K562 (cell line): ENCODE results near the gene CNPY4. TPM values are rescaled to one million over a fixed set of nuclear protein-coding genes. Genes with fewer than 3 reads are reported as not detected.

Experiments used
- CEBPZ ChIP-seq: fragments of 150-350 bp; IDR thresholded peaks from 2 replicates; pipeline ENCODE4 v1.6.1; 2014; ENCODE audit warnings: low read depth, mild to moderate bottlenecking, low read length, borderline replicate concordance
- CREB1 ChIP-seq, 2 experiments: sonication (generic) in 1 of 2; formaldehyde crosslinking in 1 of 2; IDR thresholded peaks; 2 replicates each; pipeline versions ENCODE4 v1.6.1 to v1.8.0; 2012 to 2022; ENCODE audit warnings: inconsistent platforms in 1 of 2, mild to moderate bottlenecking in 1 of 2, missing genetic modification reagents in 1 of 2, moderate library complexity in 1 of 2
- CUX1 ChIP-seq: fragments of 200-800 bp; sonication (Bioruptor generic); IDR thresholded peaks from 2 replicates; pipeline ENCODE4 v1.6.1; 2016; ENCODE audit warnings: missing genetic modification characterization, missing compliant biosample characterization
- DPF2 ChIP-seq: fragments of 450-650 bp; IDR thresholded peaks from 2 replicates; pipeline ENCODE4 v1.6.1; 2016
- TAF9B ChIP-seq: fragments of 450-650 bp; IDR thresholded peaks from 2 replicates; pipeline ENCODE4 v1.6.1; 2018; ENCODE audit warnings: mild to moderate bottlenecking; ENCODE audit not compliant: partially characterized antibody
- polyA plus RNA-seq, 8 experiments: library from polyadenylated mRNA; depleted of rRNA in 4 of 8; stranded (reverse) in 5 of 8; unstranded in 3 of 8; fragments of >200 nt; fragmentation: Nextera tagmentation in 2 of 8; fragmentation: Illumina TruSeq in 1 of 8; extraction: Ambion mirVana in 2 of 8; extraction: Trizol in 1 of 8; gene quantifications; 2 replicates each; pipeline versions ENCODE4 v1.2.1 to v1.2.3, GENCODE V29; 2011 to 2014; ENCODE audit warnings: inconsistent platforms in 1 of 8, missing spikeins in 1 of 8
- total RNA-seq, 7 experiments: library from RNA; depleted of rRNA in 6 of 7; stranded (reverse); fragments of >200 nt in 6 of 7; fragmentation: Illumina TruSeq in 2 of 7; extraction: Trizol in 2 of 7; gene quantifications; 2 replicates each; pipeline versions ENCODE4 v1.2.1 to v1.2.3, GENCODE V29; 2011 to 2021; ENCODE audit warnings: low replicate concordance in 1 of 7
- TF ChIP-seq, protein P1 (sequence below): fragments of 450-650 bp; formaldehyde crosslinking; IDR thresholded peaks from 2 replicates; pipeline ENCODE4 v1.4.0; 2022; ENCODE audit warnings: missing genetic modification characterization

CNPY4 gene
- total and polyA plus RNA-seq, 9 of the 15 experiments (the other 6 are each of a cell fraction or from before 2014, with no cell fraction given): 1.9 to 11.2 (median 7.0) TPM

DNA sequence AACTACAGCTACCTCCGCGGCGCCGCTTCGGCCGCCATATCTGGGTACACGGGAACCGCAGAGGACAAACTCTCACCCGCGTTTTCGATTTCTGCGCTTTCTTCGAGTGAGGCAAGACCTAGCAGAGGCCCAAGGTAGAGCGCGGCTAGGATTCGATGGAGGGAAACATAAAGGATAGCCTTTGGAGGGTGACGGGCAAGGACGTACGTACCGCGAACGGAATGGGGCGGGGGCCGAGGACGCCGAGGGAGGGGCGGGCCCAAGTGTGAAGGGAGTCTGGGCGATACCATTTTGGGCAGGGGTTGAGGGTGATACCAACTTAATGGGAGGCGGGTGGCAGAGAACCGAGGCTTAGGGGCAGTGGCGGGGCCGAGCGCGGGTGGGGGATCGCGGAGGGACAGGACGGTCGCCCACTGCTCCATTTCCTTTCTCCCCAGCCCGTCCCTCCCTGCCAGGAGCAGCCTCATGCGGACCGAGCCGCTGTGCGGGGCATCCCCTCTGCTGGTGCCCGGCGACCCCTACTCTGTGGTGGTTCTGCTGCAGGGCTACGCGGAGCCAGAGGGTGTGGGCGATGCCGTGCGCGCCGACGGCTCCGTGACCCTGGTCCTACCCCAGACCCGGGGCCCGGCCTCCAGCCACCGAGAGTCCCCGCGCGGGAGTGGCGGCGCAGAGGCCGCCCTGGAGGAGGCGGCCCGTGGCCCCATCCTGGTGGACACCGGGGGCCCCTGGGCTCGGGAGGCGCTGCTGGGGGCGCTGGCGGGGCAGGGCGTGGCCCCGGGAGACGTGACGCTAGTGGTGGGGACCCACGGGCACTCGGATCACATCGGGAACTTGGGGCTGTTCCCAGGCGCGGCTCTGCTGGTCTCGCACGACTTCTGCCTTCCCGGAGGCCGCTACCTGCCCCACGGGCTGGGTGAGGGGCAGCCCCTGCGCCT, 7.8 kb downstream of the CNPY4 start, which contains the start of gene MBLAC1 (continued):
- no peak for TF ChIP-seq CEBPZ
- TF ChIP-seq CUX1: no peak
- no peak for TF ChIP-seq TAF9B
- peak; percentile 54 for TF ChIP-seq DPF2
- no peak; the same call in 1 of the 2 replicates for TF ChIP-seq CREB1 (IDR thresholded peaks at IDR 0.05)
- peak; percentile 41 for TF ChIP-seq CREB1 (CRISPR knock-in tag; IDR thresholded peaks at IDR 0.05)
- TF ChIP-seq, protein P1, sequence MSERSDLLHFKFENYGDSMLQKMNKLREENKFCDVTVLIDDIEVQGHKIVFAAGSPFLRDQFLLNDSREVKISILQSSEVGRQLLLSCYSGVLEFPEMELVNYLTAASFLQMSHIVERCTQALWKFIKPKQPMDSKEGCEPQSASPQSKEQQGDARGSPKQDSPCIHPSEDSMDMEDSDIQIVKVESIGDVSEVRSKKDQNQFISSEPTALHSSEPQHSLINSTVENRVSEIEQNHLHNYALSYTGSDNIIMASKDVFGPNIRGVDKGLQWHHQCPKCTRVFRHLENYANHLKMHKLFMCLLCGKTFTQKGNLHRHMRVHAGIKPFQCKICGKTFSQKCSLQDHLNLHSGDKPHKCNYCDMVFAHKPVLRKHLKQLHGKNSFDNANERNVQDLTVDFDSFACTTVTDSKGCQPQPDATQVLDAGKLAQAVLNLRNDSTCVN (CRISPR knock-in tag): no peak
